Fibroblast of lung (primary cell): ENCODE data around the gene C6orf118. TPM values are rescaled to one million over a fixed set of nuclear protein-coding genes. Genes with fewer than 3 reads are reported as not detected.
A peak's percentile ranks its signal among the peaks of the same experiment; 100 is the strongest.

Experiments used
- DNase-seq, 2 donors: peaks; one replicate each; pipeline versions ENCODE4 v3.0.0 to v3.0.0-alpha.2; 2010; ENCODE audit warnings: low read depth in 2 of 2
- H2AFZ ChIP-seq: 2 replicates; pipeline ENCODE4 v1.5.1; 2012; ENCODE audit warnings: low read length, control low read depth, inconsistent platforms
- H3K27ac ChIP-seq: 2 replicates; pipeline ENCODE4 v1.5.1; 2011; ENCODE audit warnings: low read length, control low read depth; ENCODE audit not compliant: insufficient read depth
- H3K27me3 ChIP-seq: 2 replicates; pipeline ENCODE4 v1.5.1; 2011; ENCODE audit warnings: mild to moderate bottlenecking, low read length; ENCODE audit not compliant: control insufficient read depth, insufficient read depth
- H3K36me3 ChIP-seq: 2 replicates; pipeline ENCODE4 v1.5.1; 2011; ENCODE audit warnings: low read length; ENCODE audit not compliant: control insufficient read depth, insufficient read depth
- H3K4me1 ChIP-seq: 2 replicates; pipeline ENCODE4 v1.5.1; 2011; ENCODE audit warnings: low read length; ENCODE audit not compliant: control insufficient read depth, insufficient read depth; ENCODE audit errors: extremely low read depth
- H3K4me2 ChIP-seq: 2 replicates; pipeline ENCODE4 v1.5.1; 2011; ENCODE audit warnings: low read length, control low read depth; ENCODE audit not compliant: insufficient read depth; ENCODE audit errors: extremely low read depth
- H3K4me3 ChIP-seq, 4 experiments: fragments of 200-600 bp in 1 of 4; sonication (generic) in 1 of 4; replicated peaks in 1 of 4; 2 replicates each; pipeline ENCODE4 v1.5.1; 2011 to 2016; ENCODE audit warnings: low read length in 4 of 4, low read depth in 3 of 4, mild to moderate bottlenecking in 3 of 4, control low read depth in 2 of 4, inconsistent platforms in 1 of 4, mixed read lengths in 1 of 4; ENCODE audit not compliant: insufficient read depth in 1 of 4; ENCODE audit errors: control extremely low read depth in 1 of 4
- H3K79me2 ChIP-seq: 2 replicates; pipeline ENCODE4 v1.5.1; 2012; ENCODE audit warnings: mild to moderate bottlenecking, low read length, inconsistent platforms; ENCODE audit not compliant: control insufficient read depth, insufficient read depth
- H3K9ac ChIP-seq: 2 replicates; pipeline ENCODE4 v1.5.1; 2011; ENCODE audit warnings: mild to moderate bottlenecking, low read length, control low read depth; ENCODE audit not compliant: insufficient read depth
- H3K9me3 ChIP-seq: 2 replicates; pipeline ENCODE4 v1.5.1; 2012; ENCODE audit warnings: low read depth, low read length; ENCODE audit not compliant: control insufficient read depth, insufficient read depth
- H4K20me1 ChIP-seq: 2 replicates; pipeline ENCODE4 v1.5.1; 2011; ENCODE audit warnings: low read length; ENCODE audit not compliant: control insufficient read depth, insufficient read depth; ENCODE audit errors: extremely low read depth
- EZH2 ChIP-seq: IDR thresholded peaks from 2 replicates; pipeline ENCODE4 v1.5.1; 2012; ENCODE audit warnings: low read length, control low read depth, mild to moderate bottlenecking; ENCODE audit errors: missing control alignments
- polyA plus RNA-seq, 2 donors: library from polyadenylated mRNA; depleted of rRNA in 1 of 2; stranded (reverse) in 1 of 2; unstranded in 1 of 2; fragments of >200 nt; gene quantifications; 2 replicates each; pipeline ENCODE4 v1.2.1, GENCODE V29; 2011 to 2012; ENCODE audit warnings: missing spikeins in 1 of 2
- total RNA-seq: library from RNA; depleted of rRNA; stranded (reverse); fragments of >200 nt; gene quantifications from 2 replicates; pipeline ENCODE4 v1.2.1, GENCODE V29; 2014
- TF ChIP-seq, protein P1 (sequence below), 2 donors: IDR thresholded peaks in 1 of 2; conservative IDR thresholded peaks in 1 of 2; 1 replicate in 1 of 2; 2 replicates in 1 of 2; pipeline ENCODE4 v1.5.1; 2011 to 2012; ENCODE audit warnings: low read length in 2 of 2, control low read depth in 1 of 2, inconsistent platforms in 1 of 2, low read depth in 1 of 2, mild to moderate bottlenecking in 1 of 2

The C6orf118 gene
- total and polyA plus RNA-seq, 2 donors (not counting 1 experiment from before 2014, with no cell fraction given): not detected

DNA sequence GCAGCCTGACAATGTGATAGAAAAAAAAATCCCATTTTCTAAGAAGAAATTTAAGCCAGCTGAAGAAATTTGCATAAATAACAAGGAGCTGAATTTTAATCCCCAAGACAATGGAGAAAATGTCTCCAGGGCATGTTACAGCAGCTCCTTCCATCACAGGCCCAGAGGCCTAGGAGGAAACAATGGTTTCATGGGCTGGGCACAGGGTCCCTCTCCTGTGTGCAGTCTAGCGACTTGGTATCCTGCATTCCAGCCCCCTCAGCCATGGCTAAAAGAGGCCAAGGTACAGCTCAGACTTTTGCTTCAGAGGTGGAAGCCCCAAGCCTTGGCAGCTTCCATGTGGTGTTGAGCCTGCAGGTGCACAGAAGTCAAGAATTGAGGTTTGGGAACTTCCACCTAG lies 73.1 kb downstream of the C6orf118 start:
- Histone ChIP-seq H2AFZ (no peak overlapping the region), H3K36me3 (no peaks in the 10 kb centered on the region), H3K9ac (no peak overlapping the region), H3K79me2 (no peaks in the 10 kb centered on the region), H4K20me1 (no peaks in the 10 kb centered on the region), H3K4me3 (no peak overlapping the region), H3K9me3 (no peaks in the 10 kb centered on the region), H3K4me1 (no peaks in the 10 kb centered on the region), H3K27ac (no peak overlapping the region), H3K27me3 (no peaks in the 10 kb centered on the region), H3K4me2 (no peak overlapping the region)
- TF ChIP-seq, protein P1, sequence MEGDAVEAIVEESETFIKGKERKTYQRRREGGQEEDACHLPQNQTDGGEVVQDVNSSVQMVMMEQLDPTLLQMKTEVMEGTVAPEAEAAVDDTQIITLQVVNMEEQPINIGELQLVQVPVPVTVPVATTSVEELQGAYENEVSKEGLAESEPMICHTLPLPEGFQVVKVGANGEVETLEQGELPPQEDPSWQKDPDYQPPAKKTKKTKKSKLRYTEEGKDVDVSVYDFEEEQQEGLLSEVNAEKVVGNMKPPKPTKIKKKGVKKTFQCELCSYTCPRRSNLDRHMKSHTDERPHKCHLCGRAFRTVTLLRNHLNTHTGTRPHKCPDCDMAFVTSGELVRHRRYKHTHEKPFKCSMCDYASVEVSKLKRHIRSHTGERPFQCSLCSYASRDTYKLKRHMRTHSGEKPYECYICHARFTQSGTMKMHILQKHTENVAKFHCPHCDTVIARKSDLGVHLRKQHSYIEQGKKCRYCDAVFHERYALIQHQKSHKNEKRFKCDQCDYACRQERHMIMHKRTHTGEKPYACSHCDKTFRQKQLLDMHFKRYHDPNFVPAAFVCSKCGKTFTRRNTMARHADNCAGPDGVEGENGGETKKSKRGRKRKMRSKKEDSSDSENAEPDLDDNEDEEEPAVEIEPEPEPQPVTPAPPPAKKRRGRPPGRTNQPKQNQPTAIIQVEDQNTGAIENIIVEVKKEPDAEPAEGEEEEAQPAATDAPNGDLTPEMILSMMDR (conservative IDR thresholded peaks at IDR 0.05 in 1 of 2, IDR thresholded peaks at IDR 0.05 in 1 of 2; ENCODE audit: low read depth in 1 of 2, low read length in 2 of 2): no peak
- no peak for DNase-seq

GRCh38 chr6:165232731-165233488 lies 76.5 kb downstream of the C6orf118 start:
- H3K4me1 ChIP-seq: no peaks in the 10 kb centered on the region

DNA sequence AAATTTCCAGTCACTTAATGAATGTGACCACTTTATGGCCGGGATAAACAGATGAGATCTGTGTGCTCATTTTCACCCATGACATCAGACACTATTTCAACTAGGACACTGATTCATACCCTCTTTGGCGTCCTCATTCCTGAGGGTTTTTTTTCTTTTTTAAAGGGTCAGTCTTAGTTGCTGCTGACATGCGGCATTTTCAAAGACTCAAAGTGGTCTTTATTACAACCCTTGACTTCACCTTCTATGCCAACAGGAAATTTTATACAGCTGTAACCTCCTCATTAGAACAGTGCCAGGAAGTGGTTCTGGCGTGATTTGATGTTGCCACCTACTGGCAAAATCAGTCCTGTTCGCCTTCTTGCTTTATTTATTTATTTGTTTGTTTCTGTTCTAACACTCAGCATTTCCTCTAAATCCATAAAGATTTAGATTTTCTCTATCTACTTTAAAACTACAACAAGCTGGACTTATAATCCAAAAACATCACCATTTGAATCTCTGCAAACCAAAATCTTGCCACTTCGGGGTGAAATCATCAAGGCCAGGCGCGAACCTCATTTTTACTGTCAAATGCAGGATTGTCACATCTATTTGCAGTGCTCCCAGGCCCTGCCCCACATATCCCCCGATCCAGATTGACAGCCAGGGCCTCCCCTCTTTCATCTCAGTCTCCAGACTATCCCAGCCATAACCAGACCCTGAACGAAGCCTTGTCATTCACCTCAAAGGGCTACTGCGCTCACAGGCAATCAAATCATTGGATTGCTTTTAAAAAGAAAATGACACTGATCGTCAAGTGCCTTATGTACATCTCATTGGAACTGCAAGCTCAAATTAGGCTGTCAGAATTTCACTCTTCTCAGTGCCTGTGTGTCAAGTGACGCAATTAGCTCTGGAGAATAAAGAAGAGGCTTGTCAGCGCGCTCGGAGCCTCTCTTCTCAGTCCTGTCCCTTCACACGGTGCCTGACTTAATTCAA lies 77.5 kb downstream of the C6orf118 start:
- no peak overlapping the region for H3K9ac ChIP-seq
- no peak overlapping the region for H3K4me3 ChIP-seq
- H3K36me3 ChIP-seq: no peaks in the 10 kb centered on the region
- H3K79me2 ChIP-seq: no peaks in the 10 kb centered on the region
- no peaks in the 10 kb centered on the region for H3K27me3 ChIP-seq
- TF ChIP-seq EZH2: no peak
- TF ChIP-seq, protein P1 (conservative IDR thresholded peaks at IDR 0.05 in 1 of 2, IDR thresholded peaks at IDR 0.05 in 1 of 2; ENCODE audit: low read depth in 1 of 2, low read length in 2 of 2): no peak
- H3K9me3 ChIP-seq: no peaks in the 10 kb centered on the region
- no peak overlapping the region for H2AFZ ChIP-seq
- H4K20me1 ChIP-seq: no peaks in the 10 kb centered on the region
- peak in 1 of 2 donors; percentile 50 for DNase-seq
- no peak overlapping the region for H3K27ac ChIP-seq
- H3K4me1 ChIP-seq: no peaks in the 10 kb centered on the region
- H3K4me2 ChIP-seq: no peak overlapping the region

More at GRCh38 chr6:165232731-165233488, 76.5 kb downstream of the C6orf118 start:
- Histone ChIP-seq H3K36me3 (no peaks in the 10 kb centered on the region), H3K27me3 (no peaks in the 10 kb centered on the region), H3K9me3 (no peaks in the 10 kb centered on the region), H3K4me3 (no peak overlapping the region), H3K9ac (no peak overlapping the region), H3K27ac (no peak overlapping the region), H3K79me2 (no peaks in the 10 kb centered on the region), H4K20me1 (no peaks in the 10 kb centered on the region), H3K4me2 (no peak overlapping the region), H2AFZ (no peak overlapping the region)
- TF ChIP-seq, protein P1 (conservative IDR thresholded peaks at IDR 0.05 in 1 of 2, IDR thresholded peaks at IDR 0.05 in 1 of 2; ENCODE audit: low read depth in 1 of 2, low read length in 2 of 2): no peak
- TF ChIP-seq EZH2: no peak
- DNase-seq: no peak
